Activated CD4-positive, alpha-beta T cell treated with anti-CD3 and anti-CD28 coated beads, Interleukin-2, amount 50 U/mL, for 16 hours (primary cell): ENCODE measurements around the gene GUCD1.
A peak's percentile ranks its signal among the peaks of the same experiment; 100 is the strongest.
"Not testable (repeated sequence)": the region's sequence is repeated elsewhere in the genome, so short reads cannot be mapped to it uniquely, and the experiment has no call there.

Experiments
- DNase-seq: peaks from one replicate; pipeline ENCODE4 v3.0.0-alpha.2; 2020

Gene GUCD1

DNA sequence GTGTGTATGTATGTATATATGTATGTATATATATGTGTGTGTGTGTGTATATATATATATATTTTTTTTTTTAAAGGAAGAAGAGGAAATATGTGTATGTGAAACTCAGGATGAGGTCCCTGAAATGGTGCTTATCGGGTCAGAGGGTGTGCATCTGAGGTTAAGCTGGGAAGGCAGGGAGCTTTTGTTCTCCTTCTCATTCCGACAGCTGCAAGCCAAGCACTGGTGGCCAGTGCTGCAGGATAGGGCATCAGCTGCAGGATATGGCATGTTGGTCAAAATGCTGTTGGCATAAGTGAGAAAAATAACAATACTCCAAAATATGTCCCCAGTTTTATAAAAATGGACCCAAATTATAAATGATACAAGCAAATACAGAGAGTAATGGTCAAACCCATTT, 8.3 kb upstream of the GUCD1 start:
- no peak for DNase-seq

GRCh38 chr22:24559471-24559870, 4.5 kb upstream of the GUCD1 start:
- no peak for DNase-seq

DNA sequence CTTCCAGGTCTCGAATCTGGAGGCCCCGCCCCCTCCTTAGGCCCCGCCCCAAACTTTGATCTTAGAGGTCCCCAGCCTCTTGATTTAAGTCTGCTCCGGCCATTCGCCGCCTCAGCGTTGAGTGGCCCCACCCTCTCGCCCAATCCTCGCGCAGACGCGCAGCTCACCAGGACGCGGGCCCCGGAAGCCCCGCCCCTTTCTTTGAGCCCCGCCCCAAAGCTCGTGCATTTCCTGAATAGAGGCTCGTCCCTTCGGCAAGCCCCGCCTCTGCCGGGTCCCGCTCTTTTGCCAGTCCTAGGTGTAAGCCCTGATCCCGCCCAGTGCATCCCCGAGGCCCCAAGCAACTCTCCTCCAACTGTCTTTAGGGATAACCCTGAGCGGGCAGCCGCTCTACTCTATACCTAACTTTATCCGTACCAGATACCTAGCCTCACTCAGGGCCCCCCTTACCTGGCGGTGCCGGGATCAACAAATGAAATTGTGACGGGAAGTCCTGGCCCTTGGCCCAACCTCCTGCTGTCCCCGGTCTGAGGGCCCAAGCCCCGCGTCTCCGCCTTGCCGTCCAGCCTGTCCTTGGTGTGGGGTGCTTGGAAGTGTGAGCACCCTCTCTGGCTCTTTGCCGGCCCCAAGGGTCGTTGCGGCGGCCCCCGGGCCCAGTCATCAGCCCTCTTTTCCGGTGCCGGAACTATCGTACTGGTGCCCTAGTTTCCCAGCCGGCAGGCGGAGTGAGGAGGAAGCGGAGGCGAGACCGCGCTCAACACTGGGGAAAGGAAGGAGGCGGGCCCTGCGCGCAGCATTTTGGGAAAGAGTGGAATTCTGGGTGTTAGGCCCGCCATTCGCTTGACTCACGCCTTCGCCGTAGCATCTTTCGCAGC, 464 bp upstream of the GUCD1 start, which contains the start of gene SNRPD3:
TSS of gene SNRPD3 (plus strand) at position 835 of the 875 bp plus-strand sequence. CDS start 1,676 bp downstream, outside the sequence.
- peak; percentile 100 for DNase-seq

DNA sequence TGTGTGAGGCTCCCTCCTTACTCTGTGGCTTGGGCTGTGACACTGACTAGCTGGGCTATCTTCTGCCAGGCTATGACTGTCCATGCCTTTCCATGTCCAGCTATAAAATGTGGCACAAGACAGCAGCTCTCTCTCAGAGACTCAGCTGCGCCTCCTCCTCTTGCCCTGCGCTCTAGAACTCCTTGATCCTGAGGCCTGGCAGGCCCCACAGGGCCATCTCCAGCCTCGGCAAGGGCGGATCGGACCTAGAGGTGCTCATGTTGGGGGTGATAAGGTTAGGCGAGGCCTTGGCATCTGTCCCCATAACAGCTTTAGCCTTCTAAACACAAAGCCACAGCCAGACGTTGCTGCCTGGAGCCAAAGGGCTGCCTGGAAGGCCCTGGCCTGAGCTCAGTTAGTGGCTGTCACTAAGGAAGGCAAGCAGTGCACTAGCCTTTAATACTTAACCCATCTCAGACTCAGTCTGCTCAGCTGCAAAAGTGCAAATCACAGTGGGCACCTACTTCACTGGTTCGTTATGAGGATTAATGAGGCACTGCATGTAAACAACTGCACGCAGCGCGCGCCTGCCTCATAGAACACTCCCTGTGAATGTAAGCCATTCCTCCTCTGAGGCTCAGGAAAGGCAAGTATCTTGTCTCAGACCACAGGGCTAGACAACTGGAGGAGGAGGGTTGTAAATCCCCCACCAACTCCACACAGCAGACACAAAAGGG, 1.2 kb downstream of the GUCD1 start:
- DNase-seq = no peak

- DNase-seq = not testable (repeated sequence)
Observed at GRCh38 chr22:24552503-24553286, 2.2 kb downstream of the GUCD1 start.

- no peak for DNase-seq
Observed at GRCh38 chr22:24550902-24551435, 4.0 kb downstream of the GUCD1 start.

DNA sequence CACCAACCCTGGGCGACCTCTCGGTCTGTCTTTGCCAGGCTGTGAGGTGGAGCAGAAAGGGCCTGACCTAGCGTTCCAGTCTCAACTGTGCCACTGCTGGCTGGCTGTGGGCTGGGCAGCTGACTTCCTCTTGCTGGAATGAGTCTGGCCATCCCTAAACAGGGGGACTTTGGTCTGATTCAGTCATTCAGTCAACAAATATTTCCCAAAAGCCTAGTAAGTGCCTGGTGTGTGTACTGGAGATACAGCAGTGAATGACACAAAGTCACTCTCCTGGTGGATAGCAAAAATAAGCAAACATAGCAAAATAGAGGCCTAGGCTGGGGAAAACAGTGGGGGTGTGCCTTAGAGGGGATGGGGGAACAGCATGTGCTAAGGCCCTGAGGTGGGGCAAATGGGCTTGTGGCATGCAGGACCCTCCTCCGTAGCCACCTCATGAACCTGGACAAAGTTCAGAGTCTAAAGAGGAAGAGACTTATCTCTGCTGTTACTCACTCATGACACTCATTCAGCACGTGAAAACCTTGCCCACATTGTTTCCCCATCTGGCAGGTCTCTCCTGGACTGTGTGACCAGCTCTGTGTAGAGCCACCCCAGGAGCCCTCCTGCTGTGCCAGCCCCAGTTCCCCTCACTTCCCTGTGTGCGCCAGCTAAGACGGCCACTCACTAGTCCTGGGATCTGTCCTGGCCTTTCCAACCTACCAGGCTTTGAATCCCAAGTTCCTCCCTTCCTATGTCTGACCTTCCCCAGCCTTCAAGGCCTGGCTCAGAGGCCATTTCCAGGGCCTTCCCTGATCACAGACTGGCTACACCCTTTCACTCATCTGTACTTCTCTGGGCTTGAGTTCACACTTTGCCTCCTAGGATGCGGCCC, 4.7 kb downstream of the GUCD1 start:
- no peak for DNase-seq

GRCh38 chr22:24548812-24549211, 6.1 kb downstream of the GUCD1 start:
- DNase-seq = no peak

DNA sequence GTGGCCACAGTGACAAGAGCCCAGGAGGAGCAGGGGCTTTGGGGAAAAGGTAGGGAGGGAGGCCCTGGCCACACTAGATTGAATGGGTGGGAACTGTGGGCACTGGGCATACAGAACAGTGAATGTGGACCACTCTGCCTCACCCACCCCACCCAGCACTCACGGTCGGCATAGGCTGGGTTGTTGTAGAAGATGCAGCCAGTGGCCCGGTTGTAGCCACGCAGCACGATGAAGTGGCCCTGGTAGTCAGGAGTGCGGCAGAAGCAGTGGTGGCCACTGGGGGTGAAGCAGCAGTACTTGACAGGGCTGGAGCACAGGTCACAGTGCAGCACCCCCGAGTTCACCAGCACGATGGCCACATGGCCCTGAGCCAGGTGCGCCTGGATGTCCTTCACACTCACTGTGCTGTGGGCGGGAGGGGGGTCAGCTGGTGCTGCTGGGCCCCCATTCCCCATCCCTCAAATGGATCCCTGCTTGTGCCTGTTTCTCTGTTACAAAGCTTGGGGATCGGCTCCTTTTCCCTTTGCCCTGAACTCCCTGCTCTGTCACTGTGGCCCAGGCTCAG, 11.2 kb downstream of the GUCD1 start:
- DNase-seq = no peak

DNA sequence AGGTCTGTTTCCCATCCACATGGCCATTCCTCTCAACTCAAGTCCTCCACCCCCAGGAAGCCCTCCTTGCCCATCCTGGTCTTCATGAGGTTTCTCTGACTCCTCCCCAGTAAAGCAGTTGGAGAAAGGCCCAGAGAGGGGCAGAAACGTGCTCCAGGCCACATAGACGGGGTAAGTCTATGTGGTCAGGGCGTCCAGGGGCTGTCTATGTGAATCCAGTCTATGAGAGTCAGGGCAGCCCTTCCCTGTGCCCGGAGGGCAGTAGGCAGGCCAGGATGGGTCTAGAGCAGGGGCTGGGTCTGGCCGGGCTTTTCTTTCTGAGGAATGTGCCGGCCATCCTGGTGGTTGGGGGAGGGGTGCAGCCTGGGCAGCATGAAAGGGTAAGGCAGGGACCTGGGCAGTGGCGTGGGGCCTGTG, 11.7 kb downstream of the GUCD1 start:
- DNase-seq = no peak

DNA sequence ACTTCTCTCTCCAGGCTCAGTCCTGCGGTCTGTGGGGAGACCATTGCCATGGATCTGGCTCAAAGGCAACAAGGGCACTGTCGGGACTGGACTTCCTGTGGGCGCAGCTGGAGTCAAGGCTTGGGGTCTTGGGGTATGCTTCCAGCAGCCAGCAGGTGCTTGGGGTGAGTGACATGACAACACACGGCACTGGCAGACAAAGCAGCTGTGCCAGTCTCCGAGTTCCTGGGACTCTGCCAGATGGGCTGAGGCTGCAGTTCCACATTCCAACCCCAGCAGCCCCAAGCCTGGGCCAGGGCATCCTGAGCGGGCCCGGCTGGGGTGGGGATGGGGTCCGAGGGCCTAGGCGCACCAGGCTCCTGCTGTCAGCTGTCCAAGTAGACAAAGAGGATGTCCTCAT, 12.3 kb downstream of the GUCD1 start:
- DNase-seq = no peak

GRCh38 chr22:24541681-24542515, 13.0 kb downstream of the GUCD1 start:
- DNase-seq = no peak

DNA sequence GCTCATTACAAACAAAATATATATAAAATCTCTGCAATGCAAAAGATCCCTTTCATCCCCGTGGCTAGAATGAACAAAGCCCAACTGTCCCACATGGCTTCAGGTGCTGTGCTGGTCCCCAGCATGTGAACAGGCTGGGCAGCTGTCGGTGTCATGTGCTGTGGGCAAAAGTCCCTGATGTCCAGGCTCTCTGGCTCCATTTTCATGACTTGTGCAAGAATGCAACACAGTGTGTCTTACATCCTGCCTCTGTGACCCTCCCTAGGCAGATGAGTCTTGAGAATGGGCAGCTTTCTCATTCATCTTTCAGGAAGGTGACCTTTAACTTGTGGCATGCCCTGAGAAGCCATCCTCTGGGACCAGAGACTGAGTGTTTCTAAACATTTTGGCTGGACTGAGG, 14.5 kb downstream of the GUCD1 start:
- DNase-seq = no peak

- no peak for DNase-seq
Observed at GRCh38 chr22:24536089-24536488, 18.8 kb downstream of the GUCD1 start.

- no peak for DNase-seq
Observed at GRCh38 chr22:24535348-24535747, 19.6 kb downstream of the GUCD1 start.

DNA sequence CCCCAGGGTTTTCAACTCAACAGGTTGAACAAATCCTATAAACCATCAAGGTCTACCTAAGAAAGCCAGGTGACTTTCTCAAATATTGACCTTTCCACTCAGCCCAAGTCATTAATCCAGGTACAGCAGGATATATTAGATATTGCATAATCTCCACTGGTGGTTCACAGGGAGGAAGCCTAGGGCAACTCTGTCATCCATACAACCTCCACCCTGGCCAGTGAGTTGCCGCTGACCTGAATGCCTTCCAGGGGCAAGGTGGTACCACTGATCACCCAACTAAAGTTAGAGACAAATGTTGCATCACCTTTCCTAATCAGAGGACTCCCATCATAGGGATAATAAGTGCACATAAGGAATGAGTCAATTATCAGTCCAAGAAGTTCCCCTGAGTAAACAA, 22.9 kb downstream of the GUCD1 start:
- no peak for DNase-seq

DNA sequence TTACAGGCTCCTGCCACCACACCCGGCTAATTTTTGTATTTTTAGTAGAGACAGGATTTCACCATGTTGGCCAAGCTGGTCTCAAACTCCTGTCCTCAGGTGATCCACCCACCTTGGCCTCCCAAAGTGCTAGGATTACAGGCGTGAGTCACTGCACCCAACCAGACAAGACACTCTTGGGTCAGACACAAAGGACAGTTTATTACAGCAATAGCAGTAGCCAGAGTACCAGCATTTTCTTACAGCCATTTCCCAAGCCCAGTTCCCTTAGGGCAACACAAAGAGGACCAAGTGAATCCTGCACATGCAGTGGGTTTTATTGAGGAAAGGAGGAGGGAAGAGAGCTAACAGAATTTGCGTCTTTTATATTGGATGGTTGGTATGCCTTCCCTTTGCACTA, 24.0 kb downstream of the GUCD1 start:
- not testable (repeated sequence) for DNase-seq

- no peak for DNase-seq
Observed at GRCh38 chr22:24529898-24530297, 25.0 kb downstream of the GUCD1 start.

DNA sequence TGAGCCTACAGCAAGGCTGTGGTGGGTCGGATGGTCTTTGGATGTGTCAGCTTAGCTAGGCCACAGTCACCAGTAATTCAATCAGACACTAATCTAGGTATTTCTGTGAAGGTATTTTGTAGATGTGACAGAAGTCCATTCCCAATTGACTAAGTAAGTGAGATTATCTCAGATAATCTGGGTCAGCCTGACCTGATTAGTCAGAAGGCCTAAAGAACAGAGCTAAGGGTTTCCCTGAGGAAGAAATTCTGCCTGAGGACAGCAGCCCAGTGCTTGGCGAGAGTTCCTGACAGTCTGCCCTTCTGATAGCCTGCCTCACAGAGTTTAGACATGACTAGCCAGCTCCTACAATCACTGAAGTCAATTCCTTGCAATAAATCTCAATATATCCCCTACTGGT, 28.7 kb downstream of the GUCD1 start:
- DNase-seq = no peak

- peak; percentile 90 for DNase-seq
Observed at GRCh38 chr22:24525416-24526037, 29.4 kb downstream of the GUCD1 start.
